ENCODE results near the gene ITK. TPM values are rescaled to one million over a fixed set of nuclear protein-coding genes. Genes with fewer than 3 reads are reported as not detected.

The ITK gene
- total and polyA plus RNA-seq, 2 donors (not counting 1 experiment from before 2014, with no cell fraction given): 0.75 to 1.1 TPM

- CTCF ChIA-PET: no interaction called here
- Histone ChIP-seq H2AFZ (ENCODE audit: insufficient read depth, low read depth, low read length, poor library complexity, severe bottlenecking) (no peak overlapping the region), H3K27ac (ENCODE audit: low read length in 2 of 2) (no peak overlapping the region), H4K20me1 (ENCODE audit: control insufficient read depth, insufficient read depth, low read length, poor library complexity, severe bottlenecking) (no peaks in the 10 kb centered on the region), H3K4me2 (replicated peaks; ENCODE audit: low read depth, low read length, poor library complexity, severe bottlenecking) (no peak overlapping the region), H3K4me1 (ENCODE audit: control insufficient read depth in 2 of 2, insufficient read depth in 2 of 2, low read length in 2 of 2) (peaks cover 0 to 4% of the 10 kb centered on the region in 2 donors), H3K4me3 (ENCODE audit: control extremely low read depth in 1 of 5, extremely low read depth in 1 of 5, insufficient read depth in 1 of 5, low read depth in 2 of 5, low read length in 4 of 5) (no peak overlapping the region), H3K9me3 (ENCODE audit: control extremely low read depth in 1 of 3, control insufficient read depth in 2 of 3, insufficient read depth in 1 of 3, low read length in 2 of 3) (peaks cover 0 to 2% (median 0%) of the 10 kb centered on the region in 3 donors), H3K27me3 (replicated peaks in 1 of 4; ENCODE audit: control extremely low read depth in 1 of 4, control insufficient read depth in 3 of 4, insufficient read depth in 4 of 4, low read length in 3 of 4) (no peaks in the 10 kb centered on the region), H3K9ac (ENCODE audit: low read length) (no peak overlapping the region), H3K36me3 (replicated peaks in 1 of 2; ENCODE audit: control extremely low read depth in 1 of 2, control insufficient read depth in 1 of 2, extremely low read depth in 1 of 2, insufficient read depth in 2 of 2, low read length in 1 of 2) (no peaks in the 10 kb centered on the region), H3K79me2 (ENCODE audit: control insufficient read depth, insufficient read depth, low read length) (no peaks in the 10 kb centered on the region)
- ATAC-seq (ENCODE audit: low read depth) (no peak), DNase-seq (no peak)
- Mint-ChIP-seq H3K27me3 (no peaks in the 10 kb centered on the region), H3K4me3 (no peak overlapping the region), H3K27ac (no peak overlapping the region), H3K4me1 (peaks cover 4% of the 10 kb centered on the region), H3K9me3 (ENCODE audit: insufficient read depth) (peaks cover 2% of the 10 kb centered on the region)
- 100% methylated on average over 1 of the region's 3 CpGs for WGBS (ENCODE audit: insufficient coverage)
- TF ChIP-seq, protein P1, sequence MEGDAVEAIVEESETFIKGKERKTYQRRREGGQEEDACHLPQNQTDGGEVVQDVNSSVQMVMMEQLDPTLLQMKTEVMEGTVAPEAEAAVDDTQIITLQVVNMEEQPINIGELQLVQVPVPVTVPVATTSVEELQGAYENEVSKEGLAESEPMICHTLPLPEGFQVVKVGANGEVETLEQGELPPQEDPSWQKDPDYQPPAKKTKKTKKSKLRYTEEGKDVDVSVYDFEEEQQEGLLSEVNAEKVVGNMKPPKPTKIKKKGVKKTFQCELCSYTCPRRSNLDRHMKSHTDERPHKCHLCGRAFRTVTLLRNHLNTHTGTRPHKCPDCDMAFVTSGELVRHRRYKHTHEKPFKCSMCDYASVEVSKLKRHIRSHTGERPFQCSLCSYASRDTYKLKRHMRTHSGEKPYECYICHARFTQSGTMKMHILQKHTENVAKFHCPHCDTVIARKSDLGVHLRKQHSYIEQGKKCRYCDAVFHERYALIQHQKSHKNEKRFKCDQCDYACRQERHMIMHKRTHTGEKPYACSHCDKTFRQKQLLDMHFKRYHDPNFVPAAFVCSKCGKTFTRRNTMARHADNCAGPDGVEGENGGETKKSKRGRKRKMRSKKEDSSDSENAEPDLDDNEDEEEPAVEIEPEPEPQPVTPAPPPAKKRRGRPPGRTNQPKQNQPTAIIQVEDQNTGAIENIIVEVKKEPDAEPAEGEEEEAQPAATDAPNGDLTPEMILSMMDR (IDR thresholded peaks at IDR 0.05): no peak
- TF ChIP-seq EZH2 (IDR thresholded peaks at IDR 0.05; ENCODE audit: borderline replicate concordance, insufficient read depth, low read depth, low read length, poor library complexity, severe bottlenecking): no peak
- intact Hi-C loops (cut with micrococcal nuclease): no loop called here
- POLR2A ChIA-PET: no interaction called here
Measured at GRCh38 chr5:157197086-157197485, 16.4 kb downstream of the ITK start.

- H3K4me2 ChIP-seq (replicated peaks; ENCODE audit: low read depth, low read length, poor library complexity, severe bottlenecking): no peak overlapping the region
- H3K9me3 Mint-ChIP-seq (ENCODE audit: insufficient read depth): no peaks in the 10 kb centered on the region
- H3K4me1 ChIP-seq (ENCODE audit: control insufficient read depth in 2 of 2, insufficient read depth in 2 of 2, low read length in 2 of 2): peaks cover 0 to 4% of the 10 kb centered on the region in 2 donors
- no peaks in the 10 kb centered on the region for H3K27me3 ChIP-seq (replicated peaks in 1 of 4; ENCODE audit: control extremely low read depth in 1 of 4, control insufficient read depth in 3 of 4, insufficient read depth in 4 of 4, low read length in 3 of 4)
- peaks cover 4% of the 10 kb centered on the region for H3K4me1 Mint-ChIP-seq
- H3K27me3 Mint-ChIP-seq: no peaks in the 10 kb centered on the region
- no peak overlapping the region for H3K9ac ChIP-seq (ENCODE audit: low read length)
- no peak overlapping the region for H3K4me3 Mint-ChIP-seq
- TF ChIP-seq, protein P1 (IDR thresholded peaks at IDR 0.05): no peak
- no peak for TF ChIP-seq EZH2 (IDR thresholded peaks at IDR 0.05; ENCODE audit: borderline replicate concordance, insufficient read depth, low read depth, low read length, poor library complexity, severe bottlenecking)
- 54% methylated on average over 3 of the region's 5 CpGs for WGBS (ENCODE audit: insufficient coverage)
- no peaks in the 10 kb centered on the region for H3K36me3 ChIP-seq (replicated peaks in 1 of 2; ENCODE audit: control extremely low read depth in 1 of 2, control insufficient read depth in 1 of 2, extremely low read depth in 1 of 2, insufficient read depth in 2 of 2, low read length in 1 of 2)
- H2AFZ ChIP-seq (ENCODE audit: insufficient read depth, low read depth, low read length, poor library complexity, severe bottlenecking): no peak overlapping the region
- CTCF ChIA-PET: interaction anchor here (1.7 kb wide), 1 partner anchor 50 kb away, joined by 5 read pairs; no protein-coding TSS in a partner anchor
- POLR2A ChIA-PET: no interaction called here
- no peaks in the 10 kb centered on the region for H4K20me1 ChIP-seq (ENCODE audit: control insufficient read depth, insufficient read depth, low read length, poor library complexity, severe bottlenecking)
- intact Hi-C loops (cut with micrococcal nuclease): no loop called here
- ATAC-seq (ENCODE audit: low read depth): no peak
- no peaks in the 10 kb centered on the region for H3K79me2 ChIP-seq (ENCODE audit: control insufficient read depth, insufficient read depth, low read length)
- DNase-seq: no peak
- H3K4me3 ChIP-seq (ENCODE audit: control extremely low read depth in 1 of 5, extremely low read depth in 1 of 5, insufficient read depth in 1 of 5, low read depth in 2 of 5, low read length in 4 of 5): no peak overlapping the region
- no peaks in the 10 kb centered on the region for H3K9me3 ChIP-seq (ENCODE audit: control extremely low read depth in 1 of 3, control insufficient read depth in 2 of 3, insufficient read depth in 1 of 3, low read length in 2 of 3)
- H3K27ac Mint-ChIP-seq: no peak overlapping the region
- no peak overlapping the region for H3K27ac ChIP-seq (ENCODE audit: low read length in 2 of 2)
Measured at GRCh38 chr5:157198277-157198986, 17.8 kb downstream of the ITK start.

Measured in B cell (primary cell).